ENCODE measurements around the gene OR51B2.

- TF ChIP-seq POLR2AphosphoS5 (IDR thresholded peaks at IDR 0.05; ENCODE audit: low read depth, low read length) (no peak), POLR2A (IDR thresholded peaks at IDR 0.05; ENCODE audit: low read depth, low read length) (no peak)
These were observed 49.7 kb downstream of the OR51B2 start for GRCh38 chr11:5274395-5274794.
